ENCODE data around the gene WHAMM. TPM values are rescaled to one million over a fixed set of nuclear protein-coding genes. Genes with fewer than 3 reads are reported as not detected.
A peak's percentile ranks its signal among the peaks of the same experiment; 100 is the strongest.

The WHAMM gene
- total RNA-seq, 4 donors from 2014 or later, result 14.1 to 22.1 (median 21.8) TPM

- peak in 1 of 2 donors; percentile 9 for ATAC-seq
- Histone ChIP-seq H3K27ac (peak overlapping the region; percentile 92 to 99 (median 96)), H3K4me3 (peak overlapping the region; percentile 56 to 86 (median 72)), H3K27me3 (no peaks in the 10 kb centered on the region), H3K9me3 (no peaks in the 10 kb centered on the region), H3K36me3 (peaks cover 0 to 6% of the 10 kb centered on the region in 2 donors), H3K4me1 (peaks cover 52 to 62% of the 10 kb centered on the region in 2 donors)
- TF ChIP-seq POLR2A (IDR thresholded peaks at IDR 0.05) (no peak), CTCF (IDR thresholded peaks at IDR 0.05 in 4 of 5, conservative IDR thresholded peaks at IDR 0.05 in 1 of 5) (no peak)
- peak in 1 of 2 donors; percentile 52 for DNase-seq
- in situ Hi-C loops (cut with MboI; ENCODE audit: low sequenced_read_pairs in 4 of 4) (loop anchor here in 2 of 4 donors (10.0 to 25.0 kb wide), 2 partner anchors 54 to 271 kb away; partner anchors contain the start of gene RPS17 (in 2 of the 2)), intact Hi-C loops (cut with DNase I; ENCODE audit: low total_unique reads) (loop anchor here (1.0 to 5.0 kb wide), 4 partner anchors 58 to 259 kb away; partner anchors contain the start of gene BTBD1)
Measured at GRCh38 chr15:82808634-82809041, 790 bp upstream of the WHAMM start.

- intact Hi-C loops (cut with DNase I; ENCODE audit: low total_unique reads), result loop anchor here (10.0 kb wide), 2 partner anchors 165 to 765 kb away; partner anchors contain the start of genes CPEB1 and MEX3B
- peak in 1 of 2 donors; percentile 33 for DNase-seq
Measured at GRCh38 chr15:82810061-82810889, 847 bp downstream of the WHAMM start.

GRCh38 chr15:82810890-82811426, 1.5 kb downstream of the WHAMM start:
- TF ChIP-seq POLR2A (IDR thresholded peaks at IDR 0.05), result no peak
- TF ChIP-seq CTCF (IDR thresholded peaks at IDR 0.05 in 4 of 5, conservative IDR thresholded peaks at IDR 0.05 in 1 of 5), result no peak
- intact Hi-C loops (cut with DNase I; ENCODE audit: low total_unique reads), result loop anchor here (10.0 kb wide), 2 partner anchors 166 to 766 kb away; partner anchors contain the start of genes CPEB1 and MEX3B
- H3K36me3 ChIP-seq, result peaks cover 0 to 28% of the 10 kb centered on the region in 2 donors
- no peaks in the 10 kb centered on the region for H3K9me3 ChIP-seq
- H3K4me1 ChIP-seq, result peaks cover 49 to 64% of the 10 kb centered on the region in 2 donors
- ATAC-seq, result no peak
- H3K27me3 ChIP-seq, result no peaks in the 10 kb centered on the region
- H3K27ac ChIP-seq, result peak overlapping the region; percentile 92 to 99 (median 96)
- peak overlapping the region; percentile 69 to 86 (median 79) for H3K4me3 ChIP-seq
- DNase-seq, result no peak
- in situ Hi-C loops (cut with MboI; ENCODE audit: low sequenced_read_pairs in 4 of 4), result loop anchor here in 2 of 4 donors (25.0 kb wide), 1 partner anchor 274 kb away; the partner anchor contains the start of gene RPS17 (in 2 of the 2)

More at GRCh38 chr15:82810061-82810889, 847 bp downstream of the WHAMM start:
- peaks cover 0 to 21% of the 10 kb centered on the region in 2 donors for H3K36me3 ChIP-seq
- in situ Hi-C loops (cut with MboI; ENCODE audit: low sequenced_read_pairs in 4 of 4), result loop anchor here in 2 of 4 donors (25.0 kb wide), 1 partner anchor 273 kb away; the partner anchor contains the start of gene RPS17 (in 2 of the 2)
- peak; percentile 3 to 7 for ATAC-seq
- peak overlapping the region; percentile 69 to 86 (median 79) for H3K4me3 ChIP-seq
- H3K4me1 ChIP-seq, result peaks cover 49 to 62% of the 10 kb centered on the region in 2 donors
- H3K9me3 ChIP-seq, result no peaks in the 10 kb centered on the region
- H3K27me3 ChIP-seq, result no peaks in the 10 kb centered on the region
- TF ChIP-seq POLR2A (IDR thresholded peaks at IDR 0.05), result peak in 1 of 2 donors; percentile 14
- no peak for TF ChIP-seq CTCF (IDR thresholded peaks at IDR 0.05 in 4 of 5, conservative IDR thresholded peaks at IDR 0.05 in 1 of 5)
- peak overlapping the region; percentile 92 to 99 (median 96) for H3K27ac ChIP-seq

- in situ Hi-C loops (cut with MboI; ENCODE audit: low sequenced_read_pairs in 4 of 4) (loop anchor here in 2 of 4 donors (25.0 kb wide), 1 partner anchor 276 kb away; the partner anchor contains the start of gene RPS17 (in 2 of the 2)), intact Hi-C loops (cut with DNase I; ENCODE audit: low total_unique reads) (loop anchor here (10.0 kb wide), 2 partner anchors 168 to 768 kb away; partner anchors contain the start of genes CPEB1 and MEX3B)
- Histone ChIP-seq H3K4me3 (no peak overlapping the region), H3K36me3 (peaks cover 0 to 48% of the 10 kb centered on the region in 2 donors), H3K4me1 (peaks cover 31 to 47% of the 10 kb centered on the region in 2 donors), H3K9me3 (no peaks in the 10 kb centered on the region), H3K27me3 (no peaks in the 10 kb centered on the region), H3K27ac (peak overlapping the region in 2 of 4 donors; percentile 92 to 99)
- DNase-seq (no peak), ATAC-seq (no peak)
- TF ChIP-seq POLR2A (IDR thresholded peaks at IDR 0.05) (no peak), CTCF (IDR thresholded peaks at IDR 0.05 in 4 of 5, conservative IDR thresholded peaks at IDR 0.05 in 1 of 5) (no peak)
Measured at GRCh38 chr15:82812994-82813393, 3.6 kb downstream of the WHAMM start.
